Uterus (tissue), 2 donors: ENCODE data around the gene ARID5A.

Experiments used
- POLR2A ChIP-seq, 2 donors: fragments of 450-650 bp; IDR thresholded peaks; one replicate each; pipeline ENCODE4 v1.6.1; 2016; ENCODE audit warnings: antibody characterized with exemption in 2 of 2, mild to moderate bottlenecking in 1 of 2, moderate library complexity in 1 of 2
- TF ChIP-seq, protein P1 (sequence below), 4 experiments: fragments of 200-600 bp in 2 of 4; fragments of 450-650 bp in 2 of 4; sonication (generic) in 2 of 4; IDR thresholded peaks; one replicate each; pipeline ENCODE4 v1.5.1; 2016 to 2019; ENCODE audit warnings: antibody characterized with exemption in 4 of 4, mild to moderate bottlenecking in 2 of 4, moderate library complexity in 1 of 4

DNA sequence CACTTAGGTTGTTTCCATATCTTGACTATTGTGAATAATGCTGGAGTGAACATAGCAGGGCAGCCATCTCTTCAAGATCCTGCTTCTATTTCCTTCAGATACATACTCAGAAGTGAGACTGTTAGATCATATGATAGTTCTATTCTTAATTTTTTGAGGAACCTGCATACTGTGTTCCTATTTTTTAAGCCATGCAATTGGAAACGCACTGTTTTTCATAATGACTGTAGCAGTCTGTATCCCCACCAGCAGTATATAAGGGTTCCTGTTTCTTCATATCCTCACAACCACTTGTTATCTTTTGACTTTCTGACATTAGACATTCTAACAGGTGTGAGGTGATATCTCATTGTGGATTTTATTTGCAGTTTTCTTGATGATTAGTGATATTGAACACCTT lies 46.9 kb upstream of the ARID5A start:
- TF ChIP-seq POLR2A (IDR thresholded peaks at IDR 0.05): no peak
- TF ChIP-seq, protein P1, sequence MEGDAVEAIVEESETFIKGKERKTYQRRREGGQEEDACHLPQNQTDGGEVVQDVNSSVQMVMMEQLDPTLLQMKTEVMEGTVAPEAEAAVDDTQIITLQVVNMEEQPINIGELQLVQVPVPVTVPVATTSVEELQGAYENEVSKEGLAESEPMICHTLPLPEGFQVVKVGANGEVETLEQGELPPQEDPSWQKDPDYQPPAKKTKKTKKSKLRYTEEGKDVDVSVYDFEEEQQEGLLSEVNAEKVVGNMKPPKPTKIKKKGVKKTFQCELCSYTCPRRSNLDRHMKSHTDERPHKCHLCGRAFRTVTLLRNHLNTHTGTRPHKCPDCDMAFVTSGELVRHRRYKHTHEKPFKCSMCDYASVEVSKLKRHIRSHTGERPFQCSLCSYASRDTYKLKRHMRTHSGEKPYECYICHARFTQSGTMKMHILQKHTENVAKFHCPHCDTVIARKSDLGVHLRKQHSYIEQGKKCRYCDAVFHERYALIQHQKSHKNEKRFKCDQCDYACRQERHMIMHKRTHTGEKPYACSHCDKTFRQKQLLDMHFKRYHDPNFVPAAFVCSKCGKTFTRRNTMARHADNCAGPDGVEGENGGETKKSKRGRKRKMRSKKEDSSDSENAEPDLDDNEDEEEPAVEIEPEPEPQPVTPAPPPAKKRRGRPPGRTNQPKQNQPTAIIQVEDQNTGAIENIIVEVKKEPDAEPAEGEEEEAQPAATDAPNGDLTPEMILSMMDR (IDR thresholded peaks at IDR 0.05): no peak
